GM23338 (cell line): ENCODE data around the gene DENND5B. TPM values are rescaled to one million over a fixed set of nuclear protein-coding genes. Genes with fewer than 3 reads are reported as not detected.
A peak's percentile ranks its signal among the peaks of the same experiment; 100 is the strongest.

ENCODE experiments used
- ATAC-seq: fragments of 200-7000 bp; cut with Tn5 transposase; 3 replicates; pipeline ENCODE4 v1.9.1; 2020
- DNase-seq: peaks from one replicate; pipeline ENCODE4 v3.0.0-alpha.2; 2015; ENCODE audit warnings: low spot score
- H2AFZ ChIP-seq: fragments of 200-600 bp; sonication (generic); 2 replicates; pipeline ENCODE4 v1.8.0; 2016; ENCODE audit warnings: antibody characterized with exemption, mild to moderate bottlenecking, moderate library complexity
- H3F3A ChIP-seq: fragments of 200-600 bp; sonication (generic); replicated peaks from 2 replicates; pipeline ENCODE4 v1.8.0; 2017; ENCODE audit warnings: antibody characterized with exemption, mixed run types, low read depth
- H3K27ac ChIP-seq: fragments of 200-600 bp; sonication (generic); 2 replicates; pipeline ENCODE4 v1.6.1; 2016; ENCODE audit warnings: low read depth
- H3K27me3 ChIP-seq: fragments of 200-600 bp; sonication (generic); 2 replicates; pipeline ENCODE4 v1.8.0; 2016; ENCODE audit warnings: mild to moderate bottlenecking, mixed run types, moderate library complexity; ENCODE audit not compliant: insufficient read depth
- H3K36me3 ChIP-seq: fragments of 200-600 bp; sonication (generic); 2 replicates; pipeline ENCODE4 v1.8.0; 2016; ENCODE audit warnings: mild to moderate bottlenecking; ENCODE audit not compliant: insufficient read depth
- H3K4me1 ChIP-seq: fragments of 200-600 bp; sonication (generic); 2 replicates; pipeline ENCODE4 v1.8.0; 2016; ENCODE audit warnings: mild to moderate bottlenecking, moderate library complexity; ENCODE audit not compliant: insufficient read depth
- H3K4me2 ChIP-seq: fragments of 200-600 bp; sonication (generic); 2 replicates; pipeline ENCODE4 v1.7.1; 2017; ENCODE audit warnings: mixed run types
- H3K4me3 ChIP-seq: fragments of 200-600 bp; sonication (generic); 2 replicates; pipeline ENCODE4 v1.6.1; 2016; ENCODE audit warnings: mixed run types
- H3K79me2 ChIP-seq: fragments of 200-600 bp; sonication (generic); replicated peaks from 2 replicates; pipeline ENCODE4 v1.8.0; 2017; ENCODE audit warnings: mild to moderate bottlenecking; ENCODE audit not compliant: insufficient read depth
- H3K9me2 ChIP-seq: fragments of 200-600 bp; sonication (generic); 2 replicates; pipeline ENCODE4 v1.8.0; 2017; ENCODE audit not compliant: insufficient read depth
- H4K20me1 ChIP-seq: fragments of 200-600 bp; sonication (generic); replicated peaks from 2 replicates; pipeline ENCODE4 v1.8.0; 2017; ENCODE audit warnings: mild to moderate bottlenecking; ENCODE audit not compliant: insufficient read depth
- H3K27ac Mint-ChIP-seq: 2 replicates; pipeline ENCODE4 v1.8.0; 2020; ENCODE audit warnings: inconsistent platforms, mild to moderate bottlenecking, moderate library complexity, mixed read lengths
- H3K27me3 Mint-ChIP-seq: 3 replicates; pipeline ENCODE4 v1.8.0; 2022; ENCODE audit warnings: low read depth, mild to moderate bottlenecking, moderate library complexity, mixed read lengths, inconsistent platforms; ENCODE audit not compliant: insufficient read depth, poor library complexity
- H3K36me3 Mint-ChIP-seq: 3 replicates; pipeline ENCODE4 v1.8.0; 2021; ENCODE audit warnings: low read depth, mild to moderate bottlenecking, inconsistent platforms, moderate library complexity, mixed read lengths
- H3K4me1 Mint-ChIP-seq: 3 replicates; pipeline ENCODE4 v1.8.0; 2020; ENCODE audit warnings: mild to moderate bottlenecking, inconsistent platforms, mixed read lengths
- H3K4me3 Mint-ChIP-seq: 3 replicates; pipeline ENCODE4 v1.8.0; 2021; ENCODE audit warnings: moderate library complexity, mild to moderate bottlenecking, inconsistent platforms, mixed read lengths
- H3K9me3 Mint-ChIP-seq: 3 replicates; pipeline ENCODE4 v1.8.0; 2020; ENCODE audit warnings: moderate library complexity, mild to moderate bottlenecking, inconsistent platforms, mixed read lengths
- CREB1 ChIP-seq: fragments of 250-450 bp; sonication (Bioruptor Pico); IDR thresholded peaks from 2 replicates; pipeline ENCODE4 v1.5.0; 2020; ENCODE audit warnings: low read depth, mild to moderate bottlenecking, moderate library complexity
- EZH2 ChIP-seq: fragments of 200-600 bp; sonication (generic); IDR thresholded peaks from one replicate; pipeline ENCODE4 v1.8.0; 2017; ENCODE audit warnings: antibody characterized with exemption, mild to moderate bottlenecking, low read depth; ENCODE audit not compliant: unreplicated experiment
- EZH2phosphoT487 ChIP-seq: fragments of 200-600 bp; sonication (generic); IDR thresholded peaks from one replicate; pipeline ENCODE4 v1.8.1; 2018; ENCODE audit warnings: antibody characterized with exemption; ENCODE audit not compliant: unreplicated experiment
- JUNB ChIP-seq: IDR thresholded peaks from one replicate; pipeline ENCODE4 v1.6.1; 2016; ENCODE audit warnings: antibody characterized with exemption; ENCODE audit not compliant: unreplicated experiment
- NANOG ChIP-seq: IDR thresholded peaks from 2 replicates; pipeline ENCODE4 v1.6.1; 2016; ENCODE audit warnings: antibody characterized with exemption, borderline replicate concordance
- POLR2AphosphoS5 ChIP-seq: IDR thresholded peaks from 2 replicates; pipeline ENCODE4 v1.6.1; 2016; ENCODE audit warnings: antibody characterized with exemption, low read depth
- STAT1 ChIP-seq: IDR thresholded peaks from one replicate; pipeline ENCODE4 v1.6.1; 2016; ENCODE audit warnings: antibody characterized with exemption; ENCODE audit not compliant: unreplicated experiment
- ZNF114 ChIP-seq: fragments of 250-450 bp; sonication (Bioruptor Pico); IDR thresholded peaks from 2 replicates; pipeline ENCODE4 v1.5.0; 2020; ENCODE audit warnings: mild to moderate bottlenecking, moderate library complexity
- ZNF331 ChIP-seq: fragments of 250-450 bp; sonication (Bioruptor Pico); IDR thresholded peaks from 2 replicates; pipeline ENCODE4 v1.5.0; 2020; ENCODE audit warnings: low read depth, mild to moderate bottlenecking, moderate library complexity
- polyA plus RNA-seq: library from polyadenylated mRNA; unstranded; fragments of >200 nt; fragmentation: Nextera tagmentation; extraction: Ambion mirVana; gene quantifications from 2 replicates; pipeline ENCODE4 v1.2.1, GENCODE V29; 2016
- total RNA-seq: library from RNA; depleted of rRNA; stranded (reverse); fragments of >200 nt; shearing (Covaris generic); gene quantifications from 2 replicates; pipeline ENCODE4 v1.2.3, GENCODE V29; 2014
- TF ChIP-seq, protein P1 (sequence below): fragments of 250-450 bp; sonication (Bioruptor Pico); IDR thresholded peaks from 2 replicates; pipeline ENCODE4 v1.5.0; 2020; ENCODE audit warnings: mild to moderate bottlenecking, moderate library complexity
- TF ChIP-seq, protein P2 (sequence below): IDR thresholded peaks from one replicate; pipeline ENCODE4 v1.6.1; 2018; ENCODE audit warnings: antibody characterized with exemption; ENCODE audit not compliant: unreplicated experiment
- TF ChIP-seq, protein P3 (sequence below), 2 experiments: fragments of 200-600 bp in 1 of 2; sonication (generic) in 1 of 2; conservative IDR thresholded peaks; 2 replicates each; pipeline versions ENCODE4 v1.5.1 to v1.6.1; 2016 to 2017; ENCODE audit warnings: antibody characterized with exemption in 2 of 2, low read depth in 2 of 2, mild to moderate bottlenecking in 2 of 2, moderate library complexity in 1 of 2
- TF ChIP-seq, protein P4 (sequence below): IDR thresholded peaks from 2 replicates; pipeline ENCODE4 v1.6.1; 2016; ENCODE audit warnings: antibody characterized with exemption

DENND5B gene
- total and polyA plus RNA-seq, 2 experiments from 2014 or later, result 6.5 to 17.2 TPM

DNA sequence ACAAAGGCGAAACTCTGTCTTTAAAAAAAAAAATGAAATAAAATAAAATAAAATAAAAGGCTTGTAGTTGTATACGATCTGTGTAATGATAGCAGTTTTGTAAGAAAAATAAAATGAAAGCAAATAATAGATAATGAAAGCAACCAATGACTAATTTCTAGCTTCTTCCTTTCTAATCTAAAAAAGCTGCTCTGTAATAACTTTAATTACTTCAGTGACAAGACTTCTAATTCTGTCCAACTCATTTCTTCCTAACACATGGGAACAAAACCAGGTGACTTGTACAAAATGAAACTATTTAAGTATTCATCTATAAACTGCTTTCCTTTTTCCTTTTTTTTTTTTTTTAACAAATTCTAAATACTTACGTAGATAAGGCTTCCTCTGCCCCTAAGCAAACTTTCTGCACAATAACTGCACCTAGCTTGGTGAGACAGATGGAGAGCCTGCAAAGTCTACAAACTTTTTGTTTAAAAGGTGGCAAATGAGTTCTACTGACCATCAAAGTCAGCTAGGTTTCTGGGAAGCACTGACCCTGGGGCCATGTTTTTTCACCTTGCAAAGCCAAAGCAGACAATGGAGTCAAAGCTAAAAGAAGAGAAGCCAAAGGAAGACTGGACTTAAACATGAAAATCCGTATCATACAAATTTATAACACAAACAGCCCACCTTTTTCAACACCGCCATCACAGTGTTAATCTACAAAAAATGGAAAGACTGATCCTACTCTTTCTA is 28.2 kb downstream of the DENND5B start:
- Mint-ChIP-seq H3K9me3 (peaks cover 4% of the 10 kb centered on the region; the same call in 1 of the 3 replicates), H3K27me3 (peaks cover 4% of the 10 kb centered on the region), H3K4me3 (no peak overlapping the region), H3K36me3 (peaks cover 3% of the 10 kb centered on the region; the same call in 1 of the 3 replicates), H3K27ac (peak overlapping the region; percentile 49; the same call in 1 of the 2 replicates), H3K4me1 (peaks cover 18% of the 10 kb centered on the region)
- no peak overlapping the region for H2AFZ ChIP-seq
- H3K4me2 ChIP-seq, result no peak overlapping the region
- no peak for DNase-seq
- H3K36me3 ChIP-seq, result no peaks in the 10 kb centered on the region
- peaks cover 24% of the 10 kb centered on the region for H3K4me1 ChIP-seq
- no peaks in the 10 kb centered on the region for H3F3A ChIP-seq
- H4K20me1 ChIP-seq, result no peaks in the 10 kb centered on the region; the same call in 1 of the 2 replicates
- H3K4me3 ChIP-seq, result no peak overlapping the region
- H3K79me2 ChIP-seq, result peaks cover 34% of the 10 kb centered on the region
- no peaks in the 10 kb centered on the region for H3K9me2 ChIP-seq
- no peak for ATAC-seq
- H3K27ac ChIP-seq, result no peak overlapping the region
- TF ChIP-seq, protein P1, sequence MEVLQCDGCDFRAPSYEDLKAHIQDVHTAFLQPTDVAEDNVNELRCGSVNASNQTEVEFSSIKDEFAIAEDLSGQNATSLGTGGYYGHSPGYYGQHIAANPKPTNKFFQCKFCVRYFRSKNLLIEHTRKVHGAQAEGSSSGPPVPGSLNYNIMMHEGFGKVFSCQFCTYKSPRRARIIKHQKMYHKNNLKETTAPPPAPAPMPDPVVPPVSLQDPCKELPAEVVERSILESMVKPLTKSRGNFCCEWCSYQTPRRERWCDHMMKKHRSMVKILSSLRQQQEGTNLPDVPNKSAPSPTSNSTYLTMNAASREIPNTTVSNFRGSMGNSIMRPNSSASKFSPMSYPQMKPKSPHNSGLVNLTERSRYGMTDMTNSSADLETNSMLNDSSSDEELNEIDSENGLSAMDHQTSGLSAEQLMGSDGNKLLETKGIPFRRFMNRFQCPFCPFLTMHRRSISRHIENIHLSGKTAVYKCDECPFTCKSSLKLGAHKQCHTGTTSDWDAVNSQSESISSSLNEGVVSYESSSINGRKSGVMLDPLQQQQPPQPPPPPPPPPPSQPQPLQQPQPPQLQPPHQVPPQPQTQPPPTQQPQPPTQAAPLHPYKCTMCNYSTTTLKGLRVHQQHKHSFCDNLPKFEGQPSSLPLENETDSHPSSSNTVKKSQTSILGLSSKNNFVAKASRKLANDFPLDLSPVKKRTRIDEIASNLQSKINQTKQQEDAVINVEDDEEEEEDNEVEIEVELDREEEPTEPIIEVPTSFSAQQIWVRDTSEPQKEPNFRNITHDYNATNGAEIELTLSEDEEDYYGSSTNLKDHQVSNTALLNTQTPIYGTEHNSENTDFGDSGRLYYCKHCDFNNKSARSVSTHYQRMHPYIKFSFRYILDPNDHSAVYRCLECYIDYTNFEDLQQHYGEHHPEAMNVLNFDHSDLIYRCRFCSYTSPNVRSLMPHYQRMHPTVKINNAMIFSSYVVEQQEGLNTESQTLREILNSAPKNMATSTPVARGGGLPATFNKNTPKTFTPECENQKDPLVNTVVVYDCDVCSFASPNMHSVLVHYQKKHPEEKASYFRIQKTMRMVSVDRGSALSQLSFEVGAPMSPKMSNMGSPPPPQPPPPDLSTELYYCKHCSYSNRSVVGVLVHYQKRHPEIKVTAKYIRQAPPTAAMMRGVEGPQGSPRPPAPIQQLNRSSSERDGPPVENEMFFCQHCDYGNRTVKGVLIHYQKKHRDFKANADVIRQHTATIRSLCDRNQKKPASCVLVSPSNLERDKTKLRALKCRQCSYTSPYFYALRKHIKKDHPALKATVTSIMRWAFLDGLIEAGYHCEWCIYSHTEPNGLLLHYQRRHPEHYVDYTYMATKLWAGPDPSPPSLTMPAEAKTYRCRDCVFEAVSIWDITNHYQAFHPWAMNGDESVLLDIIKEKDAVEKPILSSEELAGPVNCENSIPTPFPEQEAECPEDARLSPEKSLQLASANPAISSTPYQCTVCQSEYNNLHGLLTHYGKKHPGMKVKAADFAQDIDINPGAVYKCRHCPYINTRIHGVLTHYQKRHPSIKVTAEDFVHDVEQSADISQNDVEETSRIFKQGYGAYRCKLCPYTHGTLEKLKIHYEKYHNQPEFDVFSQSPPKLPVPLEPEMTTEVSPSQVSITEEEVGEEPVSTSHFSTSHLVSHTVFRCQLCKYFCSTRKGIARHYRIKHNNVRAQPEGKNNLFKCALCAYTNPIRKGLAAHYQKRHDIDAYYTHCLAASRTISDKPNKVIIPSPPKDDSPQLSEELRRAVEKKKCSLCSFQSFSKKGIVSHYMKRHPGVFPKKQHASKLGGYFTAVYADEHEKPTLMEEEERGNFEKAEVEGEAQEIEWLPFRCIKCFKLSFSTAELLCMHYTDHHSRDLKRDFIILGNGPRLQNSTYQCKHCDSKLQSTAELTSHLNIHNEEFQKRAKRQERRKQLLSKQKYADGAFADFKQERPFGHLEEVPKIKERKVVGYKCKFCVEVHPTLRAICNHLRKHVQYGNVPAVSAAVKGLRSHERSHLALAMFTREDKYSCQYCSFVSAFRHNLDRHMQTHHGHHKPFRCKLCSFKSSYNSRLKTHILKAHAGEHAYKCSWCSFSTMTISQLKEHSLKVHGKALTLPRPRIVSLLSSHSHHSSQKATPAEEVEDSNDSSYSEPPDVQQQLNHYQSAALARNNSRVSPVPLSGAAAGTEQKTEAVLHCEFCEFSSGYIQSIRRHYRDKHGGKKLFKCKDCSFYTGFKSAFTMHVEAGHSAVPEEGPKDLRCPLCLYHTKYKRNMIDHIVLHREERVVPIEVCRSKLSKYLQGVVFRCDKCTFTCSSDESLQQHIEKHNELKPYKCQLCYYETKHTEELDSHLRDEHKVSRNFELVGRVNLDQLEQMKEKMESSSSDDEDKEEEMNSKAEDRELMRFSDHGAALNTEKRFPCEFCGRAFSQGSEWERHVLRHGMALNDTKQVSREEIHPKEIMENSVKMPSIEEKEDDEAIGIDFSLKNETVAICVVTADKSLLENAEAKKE (CRISPR knock-in tag), result no peak
- TF ChIP-seq, protein P2, sequence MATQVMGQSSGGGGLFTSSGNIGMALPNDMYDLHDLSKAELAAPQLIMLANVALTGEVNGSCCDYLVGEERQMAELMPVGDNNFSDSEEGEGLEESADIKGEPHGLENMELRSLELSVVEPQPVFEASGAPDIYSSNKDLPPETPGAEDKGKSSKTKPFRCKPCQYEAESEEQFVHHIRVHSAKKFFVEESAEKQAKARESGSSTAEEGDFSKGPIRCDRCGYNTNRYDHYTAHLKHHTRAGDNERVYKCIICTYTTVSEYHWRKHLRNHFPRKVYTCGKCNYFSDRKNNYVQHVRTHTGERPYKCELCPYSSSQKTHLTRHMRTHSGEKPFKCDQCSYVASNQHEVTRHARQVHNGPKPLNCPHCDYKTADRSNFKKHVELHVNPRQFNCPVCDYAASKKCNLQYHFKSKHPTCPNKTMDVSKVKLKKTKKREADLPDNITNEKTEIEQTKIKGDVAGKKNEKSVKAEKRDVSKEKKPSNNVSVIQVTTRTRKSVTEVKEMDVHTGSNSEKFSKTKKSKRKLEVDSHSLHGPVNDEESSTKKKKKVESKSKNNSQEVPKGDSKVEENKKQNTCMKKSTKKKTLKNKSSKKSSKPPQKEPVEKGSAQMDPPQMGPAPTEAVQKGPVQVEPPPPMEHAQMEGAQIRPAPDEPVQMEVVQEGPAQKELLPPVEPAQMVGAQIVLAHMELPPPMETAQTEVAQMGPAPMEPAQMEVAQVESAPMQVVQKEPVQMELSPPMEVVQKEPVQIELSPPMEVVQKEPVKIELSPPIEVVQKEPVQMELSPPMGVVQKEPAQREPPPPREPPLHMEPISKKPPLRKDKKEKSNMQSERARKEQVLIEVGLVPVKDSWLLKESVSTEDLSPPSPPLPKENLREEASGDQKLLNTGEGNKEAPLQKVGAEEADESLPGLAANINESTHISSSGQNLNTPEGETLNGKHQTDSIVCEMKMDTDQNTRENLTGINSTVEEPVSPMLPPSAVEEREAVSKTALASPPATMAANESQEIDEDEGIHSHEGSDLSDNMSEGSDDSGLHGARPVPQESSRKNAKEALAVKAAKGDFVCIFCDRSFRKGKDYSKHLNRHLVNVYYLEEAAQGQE, result no peak
- TF ChIP-seq STAT1, result no peak
- no peak for TF ChIP-seq EZH2phosphoT487
- no peak for TF ChIP-seq ZNF114
- TF ChIP-seq, protein P3, sequence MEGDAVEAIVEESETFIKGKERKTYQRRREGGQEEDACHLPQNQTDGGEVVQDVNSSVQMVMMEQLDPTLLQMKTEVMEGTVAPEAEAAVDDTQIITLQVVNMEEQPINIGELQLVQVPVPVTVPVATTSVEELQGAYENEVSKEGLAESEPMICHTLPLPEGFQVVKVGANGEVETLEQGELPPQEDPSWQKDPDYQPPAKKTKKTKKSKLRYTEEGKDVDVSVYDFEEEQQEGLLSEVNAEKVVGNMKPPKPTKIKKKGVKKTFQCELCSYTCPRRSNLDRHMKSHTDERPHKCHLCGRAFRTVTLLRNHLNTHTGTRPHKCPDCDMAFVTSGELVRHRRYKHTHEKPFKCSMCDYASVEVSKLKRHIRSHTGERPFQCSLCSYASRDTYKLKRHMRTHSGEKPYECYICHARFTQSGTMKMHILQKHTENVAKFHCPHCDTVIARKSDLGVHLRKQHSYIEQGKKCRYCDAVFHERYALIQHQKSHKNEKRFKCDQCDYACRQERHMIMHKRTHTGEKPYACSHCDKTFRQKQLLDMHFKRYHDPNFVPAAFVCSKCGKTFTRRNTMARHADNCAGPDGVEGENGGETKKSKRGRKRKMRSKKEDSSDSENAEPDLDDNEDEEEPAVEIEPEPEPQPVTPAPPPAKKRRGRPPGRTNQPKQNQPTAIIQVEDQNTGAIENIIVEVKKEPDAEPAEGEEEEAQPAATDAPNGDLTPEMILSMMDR (conservative IDR thresholded peaks at IDR 0.05; ENCODE audit: low read depth in 2 of 2), result no peak
- TF ChIP-seq ZNF331 (CRISPR knock-in tag), result no peak
- TF ChIP-seq EZH2, result no peak
- TF ChIP-seq NANOG, result no peak
- TF ChIP-seq POLR2AphosphoS5, result no peak
- no peak for TF ChIP-seq JUNB
- TF ChIP-seq CREB1 (CRISPR knock-in tag), result no peak
- TF ChIP-seq, protein P4, sequence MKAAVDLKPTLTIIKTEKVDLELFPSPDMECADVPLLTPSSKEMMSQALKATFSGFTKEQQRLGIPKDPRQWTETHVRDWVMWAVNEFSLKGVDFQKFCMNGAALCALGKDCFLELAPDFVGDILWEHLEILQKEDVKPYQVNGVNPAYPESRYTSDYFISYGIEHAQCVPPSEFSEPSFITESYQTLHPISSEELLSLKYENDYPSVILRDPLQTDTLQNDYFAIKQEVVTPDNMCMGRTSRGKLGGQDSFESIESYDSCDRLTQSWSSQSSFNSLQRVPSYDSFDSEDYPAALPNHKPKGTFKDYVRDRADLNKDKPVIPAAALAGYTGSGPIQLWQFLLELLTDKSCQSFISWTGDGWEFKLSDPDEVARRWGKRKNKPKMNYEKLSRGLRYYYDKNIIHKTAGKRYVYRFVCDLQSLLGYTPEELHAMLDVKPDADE, result no peak
- no peaks in the 10 kb centered on the region for H3K27me3 ChIP-seq
